ENCODE data around the gene CCNYL1.

The CCNYL1 gene

GRCh38 chr2:207782238-207783030, 71.0 kb downstream of the CCNYL1 start:
- Histone ChIP-seq H3K36me3 (no peaks in the 10 kb centered on the region), H3K4me2 (no peak overlapping the region), H3K4me3 (no peak overlapping the region), H3K9me3 (no peaks in the 10 kb centered on the region), H3K9ac (no peak overlapping the region), H3K4me1 (no peaks in the 10 kb centered on the region), H3K27me3 (no peaks in the 10 kb centered on the region), H4K20me1 (no peaks in the 10 kb centered on the region), H3K27ac (no peak overlapping the region)
- TF ChIP-seq Cebpa-rat (IDR thresholded peaks at IDR 0.05), result no peak

GRCh38 chr2:207783514-207783913, 72.1 kb downstream of the CCNYL1 start:
- Histone ChIP-seq H3K27me3 (no peaks in the 10 kb centered on the region), H3K9me3 (no peaks in the 10 kb centered on the region), H3K36me3 (no peaks in the 10 kb centered on the region), H3K27ac (no peak overlapping the region), H3K4me2 (no peak overlapping the region), H4K20me1 (no peaks in the 10 kb centered on the region), H3K4me1 (no peaks in the 10 kb centered on the region), H3K9ac (no peak overlapping the region), H3K4me3 (no peak overlapping the region)
- TF ChIP-seq Cebpa-rat (IDR thresholded peaks at IDR 0.05), result no peak

DNA sequence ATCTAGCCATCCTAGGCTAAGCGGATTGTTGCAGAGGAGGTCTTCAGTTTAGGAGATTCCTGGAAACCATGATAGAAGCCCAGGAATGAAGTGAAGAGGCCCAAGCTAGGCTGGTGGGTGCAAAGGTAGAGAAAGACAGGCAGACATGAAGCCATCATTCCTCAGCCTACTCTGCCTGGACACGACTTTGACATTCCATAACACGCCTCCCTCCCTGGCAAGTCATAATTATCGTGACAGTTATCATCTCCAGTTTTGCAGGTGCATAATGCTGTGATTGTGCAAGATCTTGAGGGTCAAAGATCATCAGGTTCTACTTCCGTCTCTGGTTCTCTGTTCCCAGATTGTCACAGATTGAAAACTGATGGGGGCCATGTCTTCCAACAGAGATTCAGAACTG, 73.5 kb downstream of the CCNYL1 start:
- Histone ChIP-seq H3K36me3 (no peaks in the 10 kb centered on the region), H3K4me1 (no peaks in the 10 kb centered on the region), H3K27me3 (no peaks in the 10 kb centered on the region), H3K4me3 (no peak overlapping the region), H3K4me2 (no peak overlapping the region), H3K9ac (no peak overlapping the region), H3K9me3 (no peaks in the 10 kb centered on the region), H4K20me1 (no peaks in the 10 kb centered on the region), H3K27ac (no peak overlapping the region)
- TF ChIP-seq Cebpa-rat (IDR thresholded peaks at IDR 0.05), result no peak

DNA sequence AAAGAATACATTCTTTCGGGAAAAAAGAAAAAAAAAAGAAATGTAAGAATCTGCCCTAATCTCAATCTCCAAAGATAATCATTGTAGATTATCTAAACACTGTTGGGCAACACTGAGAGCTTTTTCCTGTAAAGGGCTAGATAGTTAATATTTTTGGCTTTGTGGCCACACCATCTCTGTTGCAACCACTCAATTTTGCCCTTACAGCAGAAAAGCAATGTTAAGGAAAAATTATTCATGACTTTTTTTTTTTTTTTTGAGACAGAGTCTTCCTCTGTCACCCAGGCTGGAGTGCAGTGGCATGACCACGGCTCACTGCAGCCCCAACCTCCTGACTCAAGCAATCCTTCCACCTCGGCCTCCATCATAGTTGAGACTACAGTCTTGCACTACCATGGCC, 75.6 kb downstream of the CCNYL1 start:
- Histone ChIP-seq H3K9me3 (no peaks in the 10 kb centered on the region), H3K27me3 (no peaks in the 10 kb centered on the region), H4K20me1 (no peaks in the 10 kb centered on the region), H3K27ac (no peak overlapping the region), H3K9ac (no peak overlapping the region), H3K4me2 (no peak overlapping the region), H3K36me3 (no peaks in the 10 kb centered on the region), H3K4me1 (no peaks in the 10 kb centered on the region), H3K4me3 (no peak overlapping the region)
- no peak for TF ChIP-seq Cebpa-rat (IDR thresholded peaks at IDR 0.05)

- H3K4me3 ChIP-seq, result no peak overlapping the region
- no peak for TF ChIP-seq Cebpa-rat (IDR thresholded peaks at IDR 0.05)
- peaks cover 6% of the 10 kb centered on the region for H3K4me1 ChIP-seq
- no peak overlapping the region for H3K4me2 ChIP-seq
- no peak overlapping the region for H3K27ac ChIP-seq
- H3K9me3 ChIP-seq, result no peaks in the 10 kb centered on the region
- no peaks in the 10 kb centered on the region for H3K36me3 ChIP-seq
- H3K9ac ChIP-seq, result no peak overlapping the region
- no peaks in the 10 kb centered on the region for H4K20me1 ChIP-seq
- no peaks in the 10 kb centered on the region for H3K27me3 ChIP-seq
These were observed 76.4 kb downstream of the CCNYL1 start for GRCh38 chr2:207787800-207788199.

GRCh38 chr2:207790898-207791297, 79.5 kb downstream of the CCNYL1 start:
- H3K27me3 ChIP-seq, result no peaks in the 10 kb centered on the region
- H3K4me3 ChIP-seq, result no peak overlapping the region
- H4K20me1 ChIP-seq, result no peaks in the 10 kb centered on the region
- peaks cover 6% of the 10 kb centered on the region for H3K4me1 ChIP-seq
- H3K9ac ChIP-seq, result no peak overlapping the region
- no peaks in the 10 kb centered on the region for H3K36me3 ChIP-seq
- no peak overlapping the region for H3K4me2 ChIP-seq
- H3K27ac ChIP-seq, result no peak overlapping the region
- H3K9me3 ChIP-seq, result no peaks in the 10 kb centered on the region
- TF ChIP-seq Cebpa-rat (IDR thresholded peaks at IDR 0.05), result no peak

GRCh38 chr2:207791579-207792243, 80.3 kb downstream of the CCNYL1 start:
- Histone ChIP-seq H3K27ac (no peak overlapping the region), H3K9me3 (no peaks in the 10 kb centered on the region), H3K4me1 (peaks cover 6% of the 10 kb centered on the region), H3K36me3 (no peaks in the 10 kb centered on the region), H4K20me1 (no peaks in the 10 kb centered on the region), H3K9ac (no peak overlapping the region), H3K27me3 (no peaks in the 10 kb centered on the region), H3K4me3 (no peak overlapping the region), H3K4me2 (no peak overlapping the region)
- no peak for TF ChIP-seq Cebpa-rat (IDR thresholded peaks at IDR 0.05)

DNA sequence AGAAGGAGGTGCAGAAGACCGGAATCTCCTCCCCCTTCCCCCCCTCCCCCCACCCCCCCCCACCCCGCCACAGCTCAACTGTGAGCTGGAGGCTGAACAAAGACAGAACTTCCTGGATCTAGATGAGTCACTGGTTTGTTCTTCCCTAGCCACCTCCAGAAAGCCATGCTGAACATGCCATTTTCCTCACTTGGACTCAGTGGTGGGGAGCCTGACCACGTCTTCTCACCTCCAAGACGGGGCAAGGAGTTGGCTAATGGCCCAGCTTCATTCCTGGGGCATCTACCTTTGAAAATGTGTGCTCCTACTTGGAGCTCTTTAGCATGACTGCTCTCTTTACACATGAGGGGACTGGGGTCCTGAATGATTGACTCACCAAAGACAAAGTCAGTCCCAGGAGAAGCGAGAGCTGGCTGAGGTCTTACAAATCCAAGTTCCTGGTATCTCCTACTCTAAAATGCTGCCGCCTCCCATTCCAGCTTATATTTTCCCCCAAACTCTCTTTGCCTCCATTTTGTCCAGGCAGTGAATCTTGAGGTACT, 80.9 kb downstream of the CCNYL1 start:
- Histone ChIP-seq H4K20me1 (no peaks in the 10 kb centered on the region), H3K36me3 (no peaks in the 10 kb centered on the region), H3K9ac (no peak overlapping the region), H3K4me3 (no peak overlapping the region), H3K4me2 (peak overlapping the region; percentile 36; the same call in 1 of the 2 replicates), H3K4me1 (peaks cover 6% of the 10 kb centered on the region), H3K9me3 (no peaks in the 10 kb centered on the region), H3K27ac (no peak overlapping the region), H3K27me3 (no peaks in the 10 kb centered on the region)
- TF ChIP-seq Cebpa-rat (IDR thresholded peaks at IDR 0.05), result no peak

GRCh38 chr2:207796585-207797350, 85.3 kb downstream of the CCNYL1 start:
- Histone ChIP-seq H3K9me3 (no peaks in the 10 kb centered on the region), H3K4me1 (peaks cover 6% of the 10 kb centered on the region), H3K27me3 (no peaks in the 10 kb centered on the region), H3K27ac (no peak overlapping the region), H3K4me3 (no peak overlapping the region), H4K20me1 (no peaks in the 10 kb centered on the region), H3K9ac (no peak overlapping the region), H3K36me3 (no peaks in the 10 kb centered on the region), H3K4me2 (no peak overlapping the region)
- TF ChIP-seq Cebpa-rat (IDR thresholded peaks at IDR 0.05), result no peak

DNA sequence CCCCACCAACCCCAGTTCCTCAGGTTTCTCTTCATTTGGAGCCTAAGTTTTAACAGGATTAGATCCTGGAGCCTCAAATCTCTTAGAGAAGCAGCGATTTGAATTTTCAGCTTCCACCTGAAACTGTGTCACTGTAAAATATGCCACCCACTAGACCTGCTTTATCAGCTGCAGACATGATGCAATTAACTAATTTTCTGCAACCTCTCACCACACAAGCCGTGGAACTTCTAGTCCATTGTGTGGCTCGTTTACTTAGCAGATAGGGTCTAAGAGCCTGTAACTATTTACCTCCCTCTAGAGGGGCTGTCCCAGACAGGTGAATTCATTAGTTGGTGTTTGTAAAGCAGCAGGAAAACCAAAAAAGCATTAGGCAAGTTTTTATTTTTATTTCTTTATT, 89.8 kb downstream of the CCNYL1 start:
- H3K9ac ChIP-seq, result no peak overlapping the region
- H3K4me2 ChIP-seq, result no peak overlapping the region
- H3K9me3 ChIP-seq, result no peaks in the 10 kb centered on the region
- H3K4me1 ChIP-seq, result no peaks in the 10 kb centered on the region
- H4K20me1 ChIP-seq, result no peaks in the 10 kb centered on the region
- no peak overlapping the region for H3K27ac ChIP-seq
- H3K36me3 ChIP-seq, result no peaks in the 10 kb centered on the region
- H3K27me3 ChIP-seq, result no peaks in the 10 kb centered on the region
- no peak overlapping the region for H3K4me3 ChIP-seq
- TF ChIP-seq Cebpa-rat (IDR thresholded peaks at IDR 0.05), result no peak
